NCI-H146 (cell line): ENCODE data around the gene MYO15B.

Source experiments
- DNase-seq: peaks from one replicate; lab custom pipeline; 2025; lab: John Stamatoyannopoulos, UW

MYO15B gene

GRCh38 chr17:75639327-75639726 is 51.7 kb downstream of the MYO15B start:
- no peak for DNase-seq

- DNase-seq, result no peak
Measured at GRCh38 chr17:75639771-75640555, 52.4 kb downstream of the MYO15B start.

DNA sequence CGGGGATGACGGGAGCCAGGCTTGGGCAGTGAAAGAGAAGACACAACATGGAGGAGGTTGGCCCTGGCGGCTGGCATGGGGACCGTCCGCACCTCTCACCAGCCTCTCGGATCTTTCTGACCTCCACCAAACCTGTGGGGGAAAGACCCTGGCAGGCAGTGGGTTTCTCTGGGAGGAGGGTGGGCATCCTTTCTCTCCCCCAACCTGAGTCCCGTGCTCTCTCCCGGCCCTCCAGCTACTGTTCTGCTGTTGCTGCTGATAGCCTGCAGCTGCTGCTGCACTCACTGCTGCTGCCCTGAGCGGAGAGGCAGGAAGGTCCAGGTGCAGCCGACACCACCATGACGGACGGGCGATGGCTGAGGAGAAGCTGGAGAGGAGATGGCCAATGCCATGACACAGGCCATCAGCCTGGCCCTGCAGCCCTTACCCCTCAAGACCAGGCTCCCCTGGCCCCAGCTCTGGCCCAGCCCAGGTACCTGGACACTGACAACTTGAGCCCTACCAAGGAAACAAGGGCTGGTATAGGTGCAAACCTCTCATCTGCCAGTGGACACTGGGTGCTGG is 53.0 kb downstream of the MYO15B start:
- no peak for DNase-seq

GRCh38 chr17:75641343-75641742 is 53.7 kb downstream of the MYO15B start:
- DNase-seq, result no peak

GRCh38 chr17:75642182-75642783 is 54.7 kb downstream of the MYO15B start:
- DNase-seq, result no peak

DNA sequence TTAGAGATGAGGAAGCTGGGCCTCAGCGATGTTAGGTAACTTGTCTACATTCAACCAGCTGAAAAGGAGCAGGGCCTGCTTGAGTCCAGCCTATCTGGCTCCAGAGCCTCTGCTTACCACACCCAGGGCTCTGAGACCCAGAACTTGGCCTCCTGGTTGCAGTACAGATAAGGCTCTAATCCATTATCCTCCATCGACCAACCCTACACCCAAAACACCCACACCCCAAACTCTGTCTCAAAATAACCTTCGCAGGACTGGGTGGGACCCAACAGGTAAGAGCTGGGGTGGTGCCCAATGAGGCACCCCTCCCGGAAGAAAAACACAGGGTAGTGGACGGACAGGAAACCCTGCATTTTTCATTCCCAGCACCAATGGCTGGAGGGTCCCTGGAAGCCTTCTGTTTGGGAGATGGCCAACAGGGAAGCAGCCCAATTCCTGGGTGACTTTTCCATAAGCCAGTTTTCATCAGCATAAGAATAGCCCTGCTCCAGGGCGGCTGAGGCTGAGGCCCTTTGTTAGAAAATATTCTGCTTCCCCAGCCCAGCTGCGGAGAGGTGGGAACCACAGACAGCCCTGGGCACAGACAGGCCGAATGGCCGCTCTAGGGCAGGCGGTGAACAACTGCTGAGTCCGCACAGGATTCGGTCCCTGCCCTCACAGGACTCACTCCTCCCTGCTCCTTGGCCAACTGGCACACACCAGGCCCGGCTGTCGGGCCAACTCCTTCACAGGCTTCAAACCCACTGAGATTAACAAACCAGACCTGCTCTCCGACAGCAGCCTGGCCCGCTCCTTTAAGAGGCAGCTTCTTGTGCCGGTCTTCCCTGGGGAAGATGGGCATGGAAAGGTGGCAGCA is 55.4 kb downstream of the MYO15B start:
- DNase-seq, result no peak

DNA sequence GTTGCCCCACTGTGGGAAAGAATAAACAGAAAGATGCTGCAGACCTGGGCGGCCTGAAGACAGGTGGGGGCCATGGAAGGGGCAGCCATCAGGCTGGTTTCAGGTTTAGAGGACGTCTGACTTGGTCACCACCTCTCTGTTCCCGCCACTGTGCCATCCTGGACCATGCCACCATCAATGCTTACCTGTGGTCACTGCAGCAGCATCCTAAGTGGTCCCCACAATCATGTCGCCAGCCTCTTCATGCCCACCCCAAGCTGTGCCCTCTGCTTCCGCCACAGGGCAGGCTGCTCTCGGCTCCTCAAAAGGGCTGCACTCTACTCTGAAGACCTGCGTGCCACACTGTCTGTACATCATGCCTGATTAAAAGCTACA is 56.0 kb downstream of the MYO15B start:
- no peak for DNase-seq

- DNase-seq, result peak; percentile 92
Measured at GRCh38 chr17:75645501-75645888, 57.9 kb downstream of the MYO15B start.

DNA sequence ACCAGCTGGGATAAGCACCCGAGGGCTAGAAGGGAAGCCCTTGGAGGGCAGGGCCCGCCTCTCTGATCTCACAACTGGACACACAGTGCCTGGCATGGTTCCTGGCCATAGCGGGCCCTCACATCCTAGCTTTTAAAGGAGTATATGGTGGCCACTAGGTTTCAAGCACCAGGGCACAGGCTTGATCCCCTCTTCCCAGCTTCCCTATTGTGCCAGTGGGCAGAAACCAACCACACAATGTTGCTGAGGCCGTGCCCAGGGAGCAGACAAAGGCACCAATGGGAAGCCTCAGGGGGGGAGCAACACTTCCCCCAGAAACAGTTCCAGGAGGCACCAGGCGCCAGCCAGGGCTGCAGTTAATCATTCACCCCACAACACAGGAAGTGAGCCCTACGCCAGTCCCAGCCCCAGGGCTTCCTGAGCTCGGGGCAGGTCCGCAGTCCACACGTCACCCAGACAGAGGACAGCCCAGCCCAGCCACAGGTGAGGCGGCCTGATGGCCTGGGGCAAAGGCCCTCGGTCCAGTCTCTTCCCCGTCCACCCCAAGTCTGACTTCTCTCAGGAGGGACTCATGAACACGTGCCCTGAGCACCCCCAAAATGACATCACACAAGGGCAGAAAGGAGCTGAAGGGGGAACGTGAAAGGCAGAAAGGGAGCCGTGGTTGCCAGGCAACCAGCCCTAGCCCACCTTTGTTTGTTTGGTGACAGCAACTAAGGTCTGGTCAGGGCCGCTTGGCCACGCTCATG is 58.5 kb downstream of the MYO15B start:
- DNase-seq, result no peak

DNA sequence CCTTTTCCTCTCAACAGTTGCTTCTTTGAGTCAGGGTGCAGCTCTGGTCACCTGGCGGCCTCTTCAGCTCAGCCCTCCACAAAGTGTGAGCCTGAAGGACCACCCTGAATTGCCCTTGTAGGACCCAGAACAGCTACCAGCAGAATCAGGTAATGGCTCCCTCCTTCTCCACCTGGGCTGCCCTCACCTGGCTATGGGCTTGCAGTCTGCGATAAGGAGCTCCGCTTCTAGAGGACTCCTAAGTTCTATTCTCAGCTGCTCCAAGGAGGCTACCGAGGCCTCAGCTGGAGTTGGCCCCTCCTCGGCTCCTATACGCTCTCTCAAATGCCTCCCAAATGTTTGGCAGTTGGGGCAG is 59.0 kb downstream of the MYO15B start:
- DNase-seq, result no peak

GRCh38 chr17:75647061-75647460 is 59.5 kb downstream of the MYO15B start:
- no peak for DNase-seq

DNA sequence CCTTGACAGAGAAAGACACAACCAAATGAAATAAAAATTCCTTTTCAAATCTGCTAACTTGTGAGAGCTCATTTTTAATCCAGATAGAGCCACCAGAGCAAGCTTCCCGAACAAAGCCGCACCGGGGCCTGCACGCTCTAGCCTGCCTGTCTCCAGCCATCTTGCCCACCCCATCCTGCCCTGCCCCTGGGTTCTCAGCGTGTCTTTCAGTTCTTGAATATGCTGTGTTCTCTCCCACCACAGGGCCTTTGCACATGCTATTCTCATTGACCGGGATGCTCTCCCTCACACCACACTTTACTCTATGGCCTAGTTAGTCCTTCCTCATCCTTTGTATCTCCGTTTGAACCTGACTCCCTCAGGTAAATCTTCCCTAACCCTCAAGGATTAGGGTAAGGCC is 60.3 kb downstream of the MYO15B start:
- no peak for DNase-seq

GRCh38 chr17:75649687-75650086 is 62.1 kb downstream of the MYO15B start:
- DNase-seq, result no peak

- DNase-seq, result no peak
Measured at GRCh38 chr17:75650874-75651273, 63.3 kb downstream of the MYO15B start.

DNA sequence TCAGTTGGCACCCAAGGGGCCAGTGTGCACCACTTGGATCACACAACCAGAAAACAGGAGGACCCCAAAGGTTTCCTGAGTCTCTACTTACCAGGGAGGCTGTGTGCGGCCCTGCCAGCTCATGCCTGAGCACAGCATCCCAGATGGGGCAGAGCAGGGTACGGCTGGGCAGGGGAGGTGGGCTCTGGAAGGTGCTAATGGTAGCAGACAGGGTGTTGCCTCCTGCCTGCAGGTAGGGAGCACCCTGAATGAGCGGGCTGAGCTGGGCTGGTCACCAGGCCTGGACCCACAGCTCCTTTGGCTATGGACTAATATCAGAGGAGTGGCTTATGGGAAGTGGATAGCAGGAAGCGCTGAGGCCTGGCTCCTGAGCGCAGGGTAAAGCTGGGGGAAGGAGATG is 64.7 kb downstream of the MYO15B start:
- no peak for DNase-seq

DNA sequence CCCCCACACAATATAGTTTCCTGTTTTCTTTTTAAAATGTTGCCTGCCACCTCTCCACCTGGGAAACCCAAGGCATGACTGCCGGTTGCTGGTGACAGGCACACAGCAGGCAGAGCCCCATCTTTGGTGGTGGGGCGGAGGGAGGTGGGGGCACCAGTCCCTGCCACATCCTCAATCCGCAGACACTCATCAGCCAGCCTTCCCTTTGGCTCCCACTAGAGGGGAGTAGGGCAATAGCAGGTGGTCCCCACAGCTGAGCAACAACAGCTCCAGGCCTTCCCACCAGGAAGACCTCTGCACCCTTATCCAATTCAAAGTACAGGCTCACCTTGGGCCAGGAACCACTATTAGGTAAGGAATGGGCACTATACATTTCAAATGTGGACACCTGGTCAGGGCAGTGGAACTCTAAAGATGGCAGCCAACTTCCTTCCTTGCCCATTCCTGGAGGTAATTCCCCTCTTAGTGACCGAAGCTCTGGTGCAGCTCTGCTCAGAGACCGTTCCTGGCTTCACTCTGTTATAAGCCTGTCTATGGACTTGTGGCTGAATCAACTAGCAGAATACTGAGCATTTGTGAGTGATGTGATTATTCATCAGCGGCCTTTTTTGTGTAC is 65.4 kb downstream of the MYO15B start:
- DNase-seq, result peak; percentile 4

DNA sequence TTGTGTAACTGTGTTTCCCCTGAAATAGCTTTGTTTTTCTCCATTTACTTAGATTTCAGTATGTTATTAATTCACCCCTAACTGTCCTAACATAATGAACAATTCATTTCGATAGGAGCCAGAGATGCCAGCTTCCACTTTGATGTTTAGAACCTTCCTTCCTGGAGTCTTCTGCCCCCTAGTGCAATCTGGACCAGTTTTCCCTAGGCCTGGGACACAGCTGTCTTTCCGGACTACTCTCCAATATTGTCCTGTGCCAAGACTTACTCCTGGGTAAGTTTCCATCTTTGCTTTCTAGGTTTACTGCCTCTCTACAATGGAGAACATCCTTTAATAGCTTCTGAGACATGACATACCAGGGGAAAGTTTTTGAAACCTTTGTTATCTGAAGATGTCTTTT is 66.6 kb downstream of the MYO15B start:
- no peak for DNase-seq

DNA sequence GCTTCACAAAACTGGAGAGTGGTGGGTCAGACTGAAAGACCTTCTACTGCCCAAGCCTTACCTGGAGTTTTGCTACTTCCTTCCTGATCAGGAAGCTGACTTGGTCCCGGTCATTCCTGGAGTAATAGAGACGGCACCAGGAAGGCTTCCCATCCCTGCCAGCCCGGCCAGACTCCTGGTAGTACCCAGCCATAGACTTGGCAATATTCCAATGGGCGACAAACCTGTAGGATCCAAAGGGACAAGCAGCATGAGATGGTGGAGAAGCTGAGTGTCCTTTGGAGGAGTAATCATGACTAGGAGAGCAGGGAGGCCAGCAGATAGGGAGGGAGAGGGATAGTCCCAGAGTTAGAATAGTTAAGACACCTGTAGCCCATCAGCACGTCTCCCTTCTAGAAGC is 70.6 kb downstream of the MYO15B start:
- no peak for DNase-seq

DNA sequence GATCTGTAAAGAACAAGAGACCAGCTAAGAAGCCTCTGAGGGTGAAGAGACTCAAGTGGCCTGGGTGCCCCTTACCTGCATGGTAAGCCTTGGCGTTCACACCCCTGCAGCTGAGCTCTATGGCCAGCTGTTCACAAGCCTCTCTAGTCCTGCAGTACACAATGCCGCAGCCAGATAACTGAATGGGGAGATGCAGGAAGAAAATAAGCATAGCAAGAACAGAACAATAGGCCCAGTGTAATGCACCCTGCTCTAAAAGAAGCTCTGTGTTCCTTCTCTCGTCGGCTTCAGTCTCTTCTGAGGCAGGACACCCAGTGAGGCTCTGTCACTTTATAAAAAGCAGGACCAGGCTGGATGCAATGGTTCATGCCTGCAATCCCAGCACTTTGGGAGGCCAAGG is 73.9 kb downstream of the MYO15B start:
- no peak for DNase-seq

DNA sequence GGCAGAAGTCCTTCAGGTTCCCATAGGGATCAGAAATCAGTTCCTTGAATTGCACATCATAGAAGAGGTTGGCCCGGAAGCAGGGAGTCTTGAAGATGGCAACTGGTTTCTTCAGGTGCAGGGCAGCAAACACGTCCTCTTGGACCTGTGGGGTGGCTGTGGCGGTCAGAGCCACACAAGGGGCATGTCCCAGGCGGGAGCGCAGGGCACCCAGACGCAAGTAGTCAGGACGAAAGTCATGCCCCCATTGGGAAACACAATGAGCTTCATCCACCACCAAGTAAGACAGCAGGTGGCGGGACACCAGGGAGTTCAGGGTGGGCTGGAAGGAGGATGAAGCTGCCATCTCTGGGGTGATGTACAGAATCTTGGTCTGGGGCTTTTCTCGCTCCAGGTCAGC is 74.9 kb downstream of the MYO15B start:
- DNase-seq, result no peak

DNA sequence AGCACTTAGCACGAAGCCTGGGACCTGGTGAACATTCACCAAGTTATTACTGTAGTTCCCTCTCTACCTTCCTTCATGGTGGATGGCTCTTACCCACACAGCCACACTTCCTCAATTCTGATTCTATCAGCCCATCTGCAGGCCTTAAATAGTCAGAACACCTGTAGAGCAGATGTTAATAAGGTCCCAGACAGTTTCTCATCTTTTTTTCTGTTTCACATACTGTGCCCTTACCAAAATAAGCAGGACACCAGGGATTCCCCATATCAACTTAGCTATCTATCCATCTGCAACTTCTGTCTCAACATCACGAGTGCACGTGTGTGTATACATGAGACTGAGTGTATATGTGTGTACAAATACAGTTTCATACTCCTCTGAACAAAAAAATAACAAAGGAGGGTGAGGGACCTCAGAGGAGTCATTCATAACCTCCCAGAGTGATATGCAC is 76.5 kb downstream of the MYO15B start:
- no peak for DNase-seq

- DNase-seq, result no peak
Measured at GRCh38 chr17:75665981-75666380, 78.4 kb downstream of the MYO15B start.
